Activated CD4-positive, CD25-positive, alpha-beta regulatory T cell treated with anti-CD3 and anti-CD28 coated beads, Interleukin-2, amount 50 U/mL, for 16 hours (primary cell): ENCODE results near the gene TNIP1.

Experiments used
- DNase-seq: peaks from one replicate; pipeline ENCODE4 v3.0.0-alpha.2; 2020; ENCODE audit warnings: low read depth, low spot score

Gene TNIP1

DNA sequence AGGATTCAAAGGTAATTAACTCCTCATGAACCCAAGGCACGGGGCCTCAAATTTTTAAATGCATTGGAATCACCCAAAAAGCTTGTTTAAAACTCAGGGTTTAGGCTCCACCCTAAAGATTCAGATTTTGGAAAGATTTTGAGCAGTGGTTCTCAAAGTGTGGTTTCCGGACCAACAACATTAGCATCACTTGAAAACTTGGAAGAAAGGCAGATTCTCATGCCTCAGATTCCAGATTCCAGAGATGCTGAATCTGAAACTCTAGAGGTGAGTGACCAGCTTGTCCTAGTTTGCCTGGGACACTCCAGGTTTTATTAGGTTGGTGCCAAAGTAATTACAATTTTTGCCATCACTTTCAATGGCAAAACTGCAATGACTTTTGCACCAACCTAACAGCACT, 24.7 kb upstream of the TNIP1 start:
- DNase-seq = no peak

DNA sequence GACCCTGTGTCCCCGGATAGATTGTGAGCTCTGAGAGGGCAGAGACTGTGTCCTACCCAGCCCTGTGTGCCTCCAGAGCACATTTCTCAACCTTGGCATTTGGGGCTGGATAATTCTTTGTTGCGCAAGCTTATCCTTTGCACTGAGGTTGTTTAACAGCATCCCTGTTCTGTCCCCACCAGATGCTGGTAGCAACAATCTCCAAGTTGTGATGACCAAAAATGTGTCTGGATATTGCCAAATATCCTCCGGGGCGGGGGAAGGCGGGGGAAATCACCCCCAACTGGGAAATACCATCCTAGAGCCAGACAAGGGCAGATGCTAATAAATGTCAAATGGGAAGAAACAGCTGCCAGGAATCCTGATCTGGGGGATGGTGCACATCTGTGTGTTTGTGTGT, 24.0 kb upstream of the TNIP1 start:
- DNase-seq = no peak

DNA sequence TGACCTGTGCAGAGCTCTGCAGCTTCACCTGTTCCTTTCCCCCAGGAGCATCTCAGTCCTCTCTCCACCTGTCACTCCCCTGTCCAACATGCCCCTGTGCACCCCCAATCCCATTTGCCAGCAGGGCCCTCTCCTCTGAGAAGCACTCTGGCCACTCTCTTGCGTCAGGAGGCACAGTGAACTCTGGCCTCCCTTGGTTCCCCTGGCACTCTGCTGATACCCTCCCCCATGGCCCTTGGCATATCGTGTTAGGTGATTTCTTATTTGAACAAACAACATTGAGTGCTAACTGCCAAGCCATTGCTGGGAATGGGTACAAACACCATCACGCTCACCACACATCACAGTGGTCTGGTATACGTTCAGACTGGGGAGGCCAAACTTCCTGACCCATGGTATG, 20.9 kb upstream of the TNIP1 start:
- no peak for DNase-seq

DNA sequence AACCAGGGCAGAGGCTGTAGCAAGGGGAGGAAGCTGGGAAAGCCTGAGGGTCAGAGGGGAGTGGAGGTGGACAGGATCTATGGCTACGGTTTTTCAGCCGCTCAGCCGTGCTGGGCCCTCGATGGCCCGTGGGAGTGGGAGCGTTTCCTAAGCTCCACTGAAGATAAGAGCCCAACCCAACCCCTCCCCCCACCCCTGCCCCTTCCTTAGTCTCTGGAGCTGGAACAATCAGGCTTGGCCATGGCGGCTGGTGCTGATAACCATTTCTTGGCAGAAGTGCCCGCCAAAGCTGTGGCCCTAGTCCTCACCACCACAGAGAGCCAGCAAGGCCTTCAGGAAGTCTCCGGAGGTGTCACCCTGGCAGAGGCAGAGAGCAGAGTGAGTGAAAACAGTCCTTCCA, 20.3 kb upstream of the TNIP1 start:
- DNase-seq = no peak

DNA sequence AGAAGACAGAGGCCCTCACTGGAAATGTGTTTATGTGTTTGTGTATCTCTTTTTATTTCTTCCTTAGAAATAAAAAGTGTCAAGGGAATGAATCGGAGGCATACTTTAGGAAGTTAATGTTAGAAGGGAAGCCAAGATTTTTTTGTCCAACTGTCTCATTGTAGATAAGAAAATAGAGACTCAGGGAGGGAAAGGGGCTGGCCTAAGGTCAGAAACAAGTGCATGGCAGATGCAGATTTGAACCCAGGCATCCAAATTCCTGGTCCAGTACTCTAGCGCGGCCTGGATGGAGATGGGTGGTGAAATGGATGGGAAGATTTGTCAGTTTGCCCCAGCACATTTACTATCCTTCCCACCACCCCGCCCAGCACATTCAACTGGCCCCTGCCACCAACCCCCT, 19.8 kb upstream of the TNIP1 start:
- DNase-seq = no peak

DNA sequence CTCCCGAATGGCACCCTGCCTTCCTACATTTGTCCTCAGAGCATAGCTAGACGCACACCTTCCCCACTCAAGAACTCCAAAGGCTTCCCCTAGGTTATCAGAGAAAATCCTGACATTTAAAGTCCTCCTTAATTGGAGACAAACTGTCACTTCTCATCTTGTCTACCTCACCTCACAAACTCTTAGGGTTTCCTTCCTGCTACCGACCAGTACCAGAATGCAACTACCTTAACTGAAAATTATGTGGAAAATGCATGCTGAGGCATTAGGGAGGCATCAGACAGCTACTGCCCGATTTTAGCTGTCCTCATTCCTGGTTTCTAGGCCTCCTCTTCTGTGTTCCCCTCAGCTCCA, 17.9 kb upstream of the TNIP1 start:
- DNase-seq = no peak

DNA sequence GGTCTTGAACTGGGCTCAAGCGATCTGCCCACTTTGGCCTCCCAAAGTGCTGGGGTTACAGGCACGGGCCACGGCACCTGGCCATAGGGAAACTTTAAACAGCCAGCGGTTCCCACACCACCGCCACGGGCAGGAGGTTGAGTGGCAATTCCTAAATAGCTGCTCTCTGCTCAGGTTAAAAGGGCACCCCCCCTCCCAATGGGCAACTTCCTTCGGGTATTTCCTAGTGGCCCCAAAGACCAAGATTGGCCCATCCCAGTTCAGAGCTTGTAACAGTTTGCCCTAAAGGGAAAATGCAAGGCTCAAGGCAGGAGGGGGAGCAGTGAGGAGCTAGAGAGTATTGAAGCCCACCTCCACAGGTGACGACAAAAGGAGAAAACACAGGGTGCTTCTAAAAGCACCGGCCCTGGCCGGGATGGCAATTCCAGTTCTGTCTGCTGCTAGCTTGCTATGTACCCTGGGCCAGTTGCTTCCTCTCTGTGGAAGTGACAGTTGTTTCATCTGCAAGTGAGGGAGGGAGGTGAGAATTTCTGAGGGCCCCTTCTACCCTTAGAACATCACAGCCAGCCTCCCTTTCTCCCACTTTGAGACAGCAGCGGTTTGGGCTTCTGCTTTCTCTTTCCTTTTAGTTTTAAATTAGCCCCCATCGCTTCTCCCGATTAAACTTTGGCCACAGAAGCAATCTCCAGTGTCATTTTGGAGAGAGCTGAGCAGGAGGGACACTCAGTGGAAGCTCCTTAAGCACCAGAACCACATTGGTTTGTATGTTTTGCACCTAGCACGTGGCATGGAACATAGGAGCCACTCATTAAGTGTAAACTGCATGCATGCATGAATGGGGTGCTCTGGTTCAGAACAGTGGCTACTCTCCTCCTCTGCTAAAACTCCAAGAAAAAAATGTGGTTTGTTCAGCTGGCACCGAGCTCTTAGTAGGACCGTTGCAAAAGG, 17.3 kb upstream of the TNIP1 start:
- DNase-seq = no peak

DNA sequence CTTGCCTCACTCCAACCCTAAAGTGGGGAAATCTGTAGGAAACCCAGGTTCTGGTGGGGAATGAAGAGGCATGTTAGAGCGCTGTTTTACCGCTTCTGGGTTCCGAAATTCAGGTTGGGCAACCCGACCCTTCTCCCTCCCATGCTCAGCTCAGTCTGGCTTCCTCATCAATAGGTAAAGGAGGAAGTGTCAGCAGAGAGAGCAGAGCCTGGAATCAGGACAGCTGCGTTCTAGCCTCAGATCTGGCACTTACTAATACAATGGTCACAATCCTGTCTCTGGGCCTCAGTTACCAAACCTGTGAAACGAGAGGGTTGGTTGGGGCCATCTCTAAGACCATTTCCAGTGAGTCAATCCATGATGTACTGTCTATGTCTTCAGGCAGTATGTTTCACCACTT, 16.2 kb upstream of the TNIP1 start:
- no peak for DNase-seq

DNA sequence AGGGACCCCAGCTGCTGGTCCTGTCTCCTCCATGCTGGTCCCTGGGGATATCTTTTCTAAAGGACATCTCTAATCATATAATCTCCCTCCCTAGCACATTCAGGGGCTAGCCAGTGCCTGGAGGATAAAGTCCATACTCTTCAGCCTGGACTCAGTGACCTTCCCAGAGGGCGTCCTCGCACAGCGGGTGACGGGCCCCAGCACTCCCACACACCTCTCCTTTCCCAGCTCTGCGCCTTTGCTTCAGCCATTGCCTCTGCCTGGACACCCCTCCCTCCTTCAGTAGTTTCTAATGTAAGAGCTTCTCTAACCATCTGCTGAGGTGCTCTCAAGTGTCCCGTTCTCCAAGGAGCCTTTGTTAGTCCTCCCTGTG, 15.2 kb upstream of the TNIP1 start:
- no peak for DNase-seq

DNA sequence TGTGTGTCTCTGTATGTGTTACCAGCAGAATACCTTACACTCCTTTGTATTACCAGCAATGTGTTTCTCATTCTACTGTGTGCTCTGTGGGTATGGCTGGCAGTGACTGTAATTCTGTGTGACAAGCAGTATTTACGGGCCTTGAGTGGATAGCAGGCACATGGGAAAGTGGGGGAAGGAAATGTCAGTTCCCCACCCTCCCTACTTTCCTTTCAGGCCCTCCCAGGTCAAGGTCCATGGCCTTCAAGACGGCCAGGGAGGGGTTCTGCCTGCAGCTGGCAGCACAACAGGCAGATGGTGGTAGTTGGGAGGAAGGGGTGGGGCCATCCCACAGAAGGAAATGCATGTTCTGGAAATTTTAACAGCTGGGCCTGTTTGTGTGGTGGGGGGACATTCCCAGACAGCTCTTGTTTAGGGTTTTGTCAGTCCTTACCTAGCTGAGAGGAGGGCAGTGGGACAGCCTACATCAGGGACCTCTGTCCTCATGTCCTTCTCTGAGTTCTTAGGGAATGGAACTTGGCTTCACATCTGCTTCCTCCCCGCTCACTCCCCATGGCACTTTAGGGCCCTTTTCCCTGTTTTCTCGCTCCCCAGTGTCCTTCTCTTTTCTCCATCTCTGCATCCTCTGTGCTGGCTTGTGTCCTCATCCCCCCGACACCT, 14.6 kb upstream of the TNIP1 start:
- DNase-seq = no peak

DNA sequence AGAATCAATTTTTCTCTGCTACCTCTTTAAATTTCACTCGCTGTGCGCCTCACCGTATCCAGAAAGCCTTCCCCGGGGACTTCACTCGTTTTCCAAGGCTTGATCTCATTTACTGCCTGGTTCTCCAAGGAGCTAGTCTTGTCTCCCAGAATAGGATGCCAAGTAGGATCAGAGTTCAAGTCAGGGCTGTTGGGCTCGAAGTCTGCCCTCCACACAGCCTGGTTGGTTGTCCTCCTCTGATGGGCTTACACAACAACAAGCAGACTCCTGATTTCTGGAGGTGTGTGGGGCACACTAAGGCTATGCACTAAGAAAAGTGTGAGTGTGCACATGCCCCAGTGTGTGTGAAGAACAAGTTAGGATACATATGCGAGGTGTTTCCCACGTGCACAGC, 14.0 kb upstream of the TNIP1 start:
- no peak for DNase-seq

DNA sequence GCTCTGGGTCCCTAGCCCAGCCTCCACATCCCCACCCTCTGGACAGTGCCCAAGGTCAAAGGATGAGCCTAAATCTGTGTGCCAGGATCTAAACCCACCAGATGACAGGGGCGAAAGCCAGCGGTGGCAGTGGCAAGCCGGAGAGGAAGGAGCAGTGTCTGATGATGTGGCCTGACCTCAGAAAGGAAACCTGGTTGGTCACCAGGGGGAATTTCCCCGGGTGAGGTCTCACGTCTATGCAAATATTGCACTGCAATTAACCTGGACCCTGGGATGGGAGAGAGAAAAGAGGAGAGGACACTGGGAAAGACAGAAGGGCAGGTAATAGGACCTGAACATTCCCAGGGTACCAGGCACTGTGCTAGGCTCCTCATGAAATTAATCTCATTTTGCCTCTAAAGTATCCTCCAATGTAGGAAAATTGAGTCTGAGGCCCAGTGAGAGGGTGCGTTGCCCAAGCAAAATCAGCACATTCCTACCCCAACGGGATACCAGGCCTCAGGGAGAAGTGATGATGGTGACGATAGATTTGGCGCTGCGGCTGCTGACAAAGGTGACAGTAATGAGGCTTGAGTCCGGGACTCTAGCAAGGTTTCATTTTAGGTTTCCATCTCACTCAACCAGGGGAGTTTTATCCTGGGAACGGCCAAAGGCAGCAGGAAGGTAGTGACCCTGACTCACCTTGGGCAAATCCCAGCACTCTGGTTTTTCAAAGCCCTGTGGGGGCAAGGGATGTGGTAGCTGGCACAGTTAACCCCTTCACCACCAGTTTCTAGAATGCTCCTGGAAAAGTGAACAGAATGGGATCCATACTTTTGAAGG, 13.4 kb upstream of the TNIP1 start:
- DNase-seq = peak; percentile 29

DNA sequence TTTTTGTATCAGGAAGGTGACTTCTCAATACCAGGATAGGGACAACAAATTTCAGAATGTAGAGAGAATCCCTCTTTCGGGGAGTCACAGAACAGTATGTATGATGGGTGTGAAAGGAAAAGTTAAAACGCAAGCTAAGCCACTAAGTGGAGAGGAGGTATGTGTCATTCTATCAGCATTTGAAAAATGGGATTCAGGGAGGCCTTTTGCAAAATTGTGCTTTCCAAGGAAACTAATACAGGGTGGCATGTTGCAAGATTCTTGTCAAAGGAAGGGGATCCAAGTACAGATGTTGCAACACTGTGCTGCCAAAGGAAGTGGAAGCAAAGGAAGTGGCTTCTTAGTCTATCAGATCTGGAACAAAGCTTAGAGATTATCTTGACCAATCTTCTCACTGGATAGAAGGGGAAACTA, 12.6 kb upstream of the TNIP1 start:
- no peak for DNase-seq

DNA sequence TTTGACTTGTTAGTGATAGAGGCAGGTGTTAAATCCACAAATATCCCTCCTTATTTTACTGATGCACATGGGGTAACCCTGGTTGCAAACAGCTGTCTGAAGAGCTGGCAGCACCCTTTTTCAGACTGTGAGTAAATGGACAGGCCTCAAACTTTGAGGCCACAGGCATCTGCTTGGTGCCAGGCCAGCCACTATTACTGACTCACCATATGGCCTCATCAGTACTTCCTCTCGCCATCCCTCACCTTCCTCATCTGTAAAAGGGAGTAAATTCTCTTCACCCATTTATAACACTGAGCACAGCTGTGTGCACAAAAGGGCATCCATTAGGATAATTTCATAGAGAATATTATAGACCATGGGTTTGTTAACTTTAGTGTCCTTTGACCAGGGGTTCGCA, 11.9 kb upstream of the TNIP1 start:
- DNase-seq = no peak

DNA sequence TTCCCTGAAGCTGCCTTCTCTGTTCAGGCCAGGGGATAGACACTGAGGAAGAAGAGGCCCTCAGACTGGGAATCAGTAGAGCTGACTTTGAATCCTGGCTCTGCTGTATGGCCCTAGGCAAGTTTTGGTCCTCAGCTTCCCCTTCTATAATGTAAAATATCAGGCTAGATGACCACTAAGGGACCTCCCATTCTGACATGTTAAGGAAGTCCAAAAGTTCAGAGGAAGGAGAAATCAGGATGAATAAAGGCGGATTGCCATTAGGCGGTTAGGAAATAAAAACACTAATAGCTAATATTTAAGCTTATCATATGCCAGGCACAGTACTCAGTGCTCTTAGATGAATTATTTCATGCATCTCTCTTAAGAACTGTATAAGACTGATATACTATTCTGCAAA, 8.9 kb upstream of the TNIP1 start:
- no peak for DNase-seq

DNA sequence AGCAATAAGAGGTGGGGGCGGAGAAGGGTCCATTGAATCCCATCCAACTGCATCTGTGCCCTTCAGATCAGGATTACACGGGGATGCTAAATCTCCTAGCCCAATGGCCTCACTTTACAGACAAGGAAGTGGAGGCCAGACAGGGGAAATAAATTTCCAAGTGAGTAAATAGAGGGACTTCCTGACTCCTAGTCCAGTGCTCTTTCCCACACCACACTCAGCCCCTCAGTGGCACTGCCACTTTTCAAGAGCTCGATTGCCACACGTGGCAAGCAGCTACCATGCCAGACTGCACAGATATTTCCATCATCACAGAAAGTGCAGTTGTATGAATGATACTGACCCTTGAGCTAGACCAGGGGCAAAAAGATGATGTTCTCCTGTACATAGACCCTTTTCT, 8.2 kb upstream of the TNIP1 start:
- DNase-seq = no peak

DNA sequence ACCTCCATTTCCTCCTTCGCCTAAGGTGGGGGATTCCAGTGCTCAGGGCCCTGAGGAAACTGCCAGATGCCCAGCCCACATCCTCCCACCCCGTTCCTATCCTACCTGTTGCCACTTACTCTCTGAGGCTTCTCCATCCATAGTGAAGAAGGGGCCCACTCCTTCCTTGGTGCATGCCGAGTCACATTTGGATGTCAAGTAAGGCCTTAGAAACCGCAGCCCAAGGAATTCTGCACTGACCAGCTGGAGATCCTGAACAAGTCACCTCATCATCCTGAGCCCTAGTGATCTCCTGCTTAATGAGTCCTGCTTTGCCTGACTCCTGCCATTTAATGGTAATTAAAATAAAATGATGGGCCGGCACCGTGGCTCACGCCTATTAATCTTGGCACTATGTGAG, 6.7 kb upstream of the TNIP1 start:
- DNase-seq = no peak

DNA sequence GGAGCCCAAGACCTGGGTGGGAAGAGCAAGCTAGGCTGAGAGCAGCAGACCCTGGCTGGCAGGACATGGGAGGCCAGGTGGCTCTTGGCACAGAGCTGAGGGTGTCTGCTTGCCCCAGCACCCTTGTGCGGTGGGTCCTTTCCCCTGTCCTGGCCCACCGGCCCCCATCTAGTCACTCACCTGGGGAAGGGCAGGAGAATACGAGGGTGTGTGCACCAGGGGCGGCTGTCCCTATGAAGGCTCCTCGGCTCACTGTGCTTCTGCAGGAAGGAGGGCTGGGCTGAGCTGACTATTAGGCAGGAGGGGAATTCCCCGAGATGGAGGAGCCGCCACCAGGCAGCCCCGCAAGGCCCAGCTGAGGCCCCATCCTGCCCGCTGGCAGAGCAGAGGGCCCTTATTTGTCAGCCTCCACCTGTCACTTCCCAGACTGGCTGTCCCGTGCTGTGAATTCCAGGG, 6.1 kb upstream of the TNIP1 start:
- peak; percentile 49 for DNase-seq

DNA sequence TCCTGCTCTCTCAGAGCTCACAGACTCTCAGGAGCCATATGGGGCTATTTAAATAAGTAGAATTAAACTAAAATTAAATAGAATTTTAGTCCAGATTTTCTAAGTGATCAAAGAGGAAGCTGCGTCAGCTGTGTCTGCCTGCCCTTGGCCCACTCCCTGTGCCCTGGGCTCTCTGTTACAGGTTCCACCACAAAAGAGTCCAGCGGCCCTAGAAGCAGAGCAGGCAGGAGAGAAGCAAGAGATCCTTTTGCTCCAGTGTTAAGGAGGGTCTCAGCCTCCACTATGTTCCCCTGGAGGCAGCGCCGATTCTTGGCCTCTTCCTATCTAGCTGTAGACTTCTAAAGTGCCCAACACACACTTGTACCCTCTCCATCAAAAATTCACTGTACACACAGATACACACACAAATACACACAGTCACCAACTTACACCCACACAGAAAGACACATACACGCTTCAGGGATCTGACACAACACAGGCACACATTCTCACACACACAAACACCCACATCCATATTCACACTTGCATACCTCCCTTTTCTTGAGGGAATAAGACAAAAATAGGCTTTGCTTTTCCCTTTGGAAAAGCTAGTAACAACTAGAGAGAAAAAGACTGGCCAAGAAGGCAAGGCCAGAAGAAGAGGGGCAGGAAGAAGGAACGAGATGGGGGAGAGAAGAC, 5.5 kb upstream of the TNIP1 start:
- DNase-seq = no peak

DNA sequence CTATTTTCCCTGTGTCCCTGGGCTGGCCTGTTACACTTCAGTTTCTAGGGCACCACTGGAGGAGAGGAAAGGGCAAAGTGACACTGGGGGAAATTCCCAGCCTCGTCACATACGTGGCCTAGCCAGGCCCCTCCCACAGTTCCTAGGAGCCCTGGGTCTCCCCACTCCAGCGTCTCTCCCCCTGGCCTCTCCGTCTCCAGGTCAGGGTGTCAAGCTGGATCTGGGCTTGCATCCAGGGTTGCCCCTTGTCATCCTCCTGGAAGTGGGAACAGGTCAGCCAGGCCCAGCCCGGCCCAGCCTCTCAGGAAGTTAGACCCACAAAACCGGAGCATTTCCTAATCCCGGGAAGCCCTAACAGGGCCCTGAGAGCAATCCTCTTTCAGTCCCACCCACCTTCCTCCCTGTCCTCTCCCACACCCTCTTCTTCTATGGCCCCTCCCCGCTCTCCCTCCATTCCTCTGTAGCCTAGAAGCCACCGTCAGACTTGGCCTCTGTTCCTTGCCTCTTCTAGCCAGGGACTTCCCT, 4.7 kb upstream of the TNIP1 start:
- peak; percentile 20 for DNase-seq

DNA sequence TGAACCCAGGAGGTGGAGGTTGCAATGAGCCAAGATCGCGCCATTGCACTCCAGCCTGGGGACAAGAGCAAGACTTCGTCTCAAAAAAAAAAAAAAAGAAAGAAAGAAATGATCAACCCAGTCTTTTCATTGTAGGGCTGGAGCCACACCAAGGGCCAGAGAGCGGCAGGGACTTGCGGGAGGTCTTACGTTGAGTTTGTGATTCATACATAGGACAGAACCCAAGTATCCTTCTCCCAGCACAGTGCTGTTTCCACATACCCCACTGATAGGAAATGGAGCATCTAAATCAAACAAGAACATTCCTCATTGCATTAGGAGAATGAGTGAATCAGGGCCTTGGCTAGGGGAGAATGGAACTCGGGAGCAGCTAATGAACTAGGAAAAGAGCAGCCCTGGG, 3.5 kb upstream of the TNIP1 start:
- no peak for DNase-seq
